Mammary microvascular endothelial cell (primary cell): Measurements from ENCODE around the gene EBF3. TPM values are rescaled to one million over a fixed set of nuclear protein-coding genes. Genes with fewer than 3 reads are reported as not detected.

ENCODE experiments used
- total RNA-seq: library from RNA; depleted of rRNA; stranded (reverse); fragments of >200 nt; gene quantifications from 2 replicates; pipeline ENCODE4 v1.2.3, GENCODE V29; 2015

The EBF3 gene
- 11.9 and 13.4 TPM in 2 replicates for total RNA-seq

GRCh38 chr10:129963641-129964501 lies at the start of gene EBF3:
TSS of gene EBF3 (minus strand) at chr10:129964274. CDS start at chr10:129963768, 506 bp downstream.

Other genes with a start within 250 kb of the EBF3 start
- 1.1 TPM in 1 of 2 replicates, not detected in the other for gene C10orf143, start 146.6 kb upstream of the EBF3 start, total RNA-seq
- 135 and 145 TPM in 2 replicates for gene GLRX3, start 172.1 kb upstream of the EBF3 start, total RNA-seq